SKM-1 (cell line): Measurements from ENCODE around the gene CD74.

Experiments used
- DNase-seq: peaks from one replicate; lab custom pipeline; 2025; ENCODE audit not compliant: unreplicated experiment; lab: John Stamatoyannopoulos, UW

CD74 gene

DNA sequence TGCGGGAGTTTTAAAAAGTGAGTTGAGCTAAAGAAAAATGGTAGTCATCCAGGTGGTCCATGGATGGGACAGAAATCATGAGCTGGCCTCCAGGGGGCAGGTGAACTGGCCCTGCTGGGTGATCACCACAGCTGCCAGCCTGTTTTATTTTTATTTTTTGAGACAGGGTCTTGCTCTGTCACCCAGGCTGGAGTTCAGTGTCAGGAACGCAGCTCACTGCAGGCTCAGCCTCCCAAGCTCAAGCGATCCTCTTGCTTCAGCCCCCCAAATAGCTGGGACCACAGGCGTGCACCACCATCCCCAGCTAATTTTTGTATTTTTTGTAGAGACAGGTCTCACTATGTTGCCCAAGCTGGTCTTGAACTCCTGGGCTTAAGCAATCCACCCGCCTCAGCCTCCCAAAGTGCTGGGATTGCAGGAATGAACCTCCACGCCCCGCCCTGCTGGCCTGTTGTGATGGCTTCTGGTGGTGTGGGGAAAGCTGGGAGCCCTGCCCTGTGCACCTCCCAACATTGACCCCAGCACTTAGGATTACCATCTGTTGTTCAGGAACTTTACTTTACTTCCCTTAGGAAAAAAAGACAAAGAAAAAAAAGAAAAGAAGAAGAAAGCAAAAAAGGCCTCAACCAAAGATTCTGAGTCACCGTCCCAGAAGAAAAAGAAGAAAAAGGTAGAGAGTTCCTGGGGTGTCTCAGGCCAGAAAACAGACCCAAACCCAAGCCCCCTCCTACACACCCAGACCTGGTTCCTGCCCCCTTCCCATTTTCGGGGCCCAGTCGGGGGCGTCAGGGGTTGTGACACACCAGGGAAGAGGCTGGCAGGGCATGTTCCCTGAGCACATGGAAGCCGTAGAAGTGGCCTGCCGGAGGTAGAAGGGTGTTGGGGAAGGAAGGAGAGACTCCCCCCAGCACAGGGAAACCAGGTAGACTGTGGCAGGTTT, 14.7 kb downstream of the CD74 start:
- no peak for DNase-seq

DNA sequence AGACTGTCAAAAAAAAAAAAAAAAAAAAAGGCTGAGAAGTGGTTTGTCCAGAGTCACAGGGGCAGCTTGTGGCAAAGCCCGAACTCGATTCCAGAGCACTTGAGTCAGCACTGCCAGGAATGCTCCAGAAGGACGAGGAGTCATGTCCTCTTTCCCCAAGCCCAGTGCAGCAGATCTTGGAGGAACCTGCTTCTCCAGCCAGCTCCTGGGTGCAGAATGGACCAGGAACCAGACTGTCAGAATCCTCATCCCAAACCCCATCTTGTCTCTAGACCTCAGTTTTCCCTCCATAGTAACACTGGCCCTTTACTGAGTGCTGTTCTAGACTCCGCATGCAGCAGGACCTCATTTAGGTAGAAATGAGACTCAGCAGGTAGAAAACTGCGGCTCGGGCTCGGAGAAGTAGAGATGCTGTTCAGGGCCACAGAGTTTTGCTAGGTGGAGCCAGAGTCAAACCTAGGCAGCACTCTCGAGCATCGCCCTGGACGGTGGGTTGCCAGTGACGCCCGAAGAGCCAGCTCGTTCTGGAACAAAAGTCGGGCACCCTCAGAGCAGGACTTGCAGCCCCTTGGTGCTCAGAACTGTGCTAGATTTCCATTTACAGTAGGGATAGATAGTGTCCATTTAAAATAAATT, 15.4 kb downstream of the CD74 start:
- no peak for DNase-seq

DNA sequence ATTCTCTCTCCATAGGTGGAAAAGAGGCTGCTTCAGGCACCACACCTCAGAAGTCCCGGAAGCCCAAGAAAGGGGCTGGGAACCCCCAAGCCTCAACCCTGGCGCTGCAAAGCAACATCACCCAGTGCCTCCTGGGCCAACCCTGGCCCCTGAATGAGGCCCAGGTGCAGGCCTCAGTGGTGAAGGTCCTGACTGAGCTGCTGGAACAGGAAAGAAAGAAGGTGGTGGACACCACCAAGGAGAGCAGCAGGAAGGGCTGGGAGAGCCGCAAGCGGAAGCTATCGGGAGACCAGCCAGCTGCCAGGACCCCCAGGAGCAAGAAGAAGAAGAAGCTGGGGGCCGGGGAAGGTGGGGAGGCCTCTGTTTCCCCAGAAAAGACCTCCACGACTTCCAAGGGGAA, 16.4 kb downstream of the CD74 start:
- no peak for DNase-seq

DNA sequence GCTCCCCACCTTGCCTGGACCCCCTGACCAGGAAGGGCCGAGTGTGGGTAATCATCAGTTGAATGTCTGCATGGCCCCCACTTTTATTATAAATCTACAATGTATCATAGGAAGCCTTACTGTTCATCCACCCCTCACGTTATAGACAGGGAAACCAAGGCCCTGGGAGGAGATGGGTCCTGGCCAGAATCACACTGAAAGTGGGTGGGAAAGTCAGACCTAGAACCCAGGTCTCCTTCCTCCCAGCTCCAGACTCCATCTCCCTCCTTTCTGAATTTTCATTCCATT, 17.1 kb downstream of the CD74 start:
- DNase-seq: no peak

DNA sequence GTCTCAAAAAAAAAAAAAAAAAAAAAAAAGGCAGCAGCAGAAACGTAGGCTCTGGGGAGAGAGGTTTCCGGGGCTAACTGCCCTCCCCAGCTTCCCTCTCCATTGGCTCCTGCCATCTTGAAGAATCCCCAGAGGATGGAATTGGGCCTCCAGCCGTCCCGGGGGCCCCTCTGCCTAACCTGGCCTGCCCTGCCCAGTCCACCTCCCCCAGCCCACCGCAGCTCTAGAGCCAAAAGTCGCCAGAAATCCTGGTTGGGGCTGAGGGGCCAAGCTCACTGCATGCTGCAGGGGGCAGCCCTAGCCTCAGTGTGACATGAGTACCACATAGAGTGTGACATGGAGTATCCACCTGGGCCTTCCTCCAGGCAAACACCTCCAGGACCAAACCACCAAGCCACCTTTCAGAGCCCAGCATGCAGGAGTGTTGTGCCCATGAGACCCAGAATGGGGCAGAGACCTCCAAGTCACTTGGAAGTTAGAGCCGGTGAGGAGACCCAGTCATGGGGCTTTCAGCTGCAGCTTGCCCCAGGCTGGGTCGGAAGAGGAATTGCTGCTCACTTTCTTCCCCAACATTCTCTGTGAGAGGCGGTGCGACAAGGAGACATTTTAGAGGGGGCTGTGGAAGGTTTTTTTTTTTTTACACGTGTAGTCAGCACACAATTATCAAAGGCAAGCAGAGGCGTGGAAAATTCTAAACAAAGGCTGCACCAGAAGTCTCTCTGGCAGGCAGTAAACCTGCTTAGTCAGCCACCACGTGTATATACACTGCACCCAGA, 17.6 kb downstream of the CD74 start:
- DNase-seq: no peak

DNA sequence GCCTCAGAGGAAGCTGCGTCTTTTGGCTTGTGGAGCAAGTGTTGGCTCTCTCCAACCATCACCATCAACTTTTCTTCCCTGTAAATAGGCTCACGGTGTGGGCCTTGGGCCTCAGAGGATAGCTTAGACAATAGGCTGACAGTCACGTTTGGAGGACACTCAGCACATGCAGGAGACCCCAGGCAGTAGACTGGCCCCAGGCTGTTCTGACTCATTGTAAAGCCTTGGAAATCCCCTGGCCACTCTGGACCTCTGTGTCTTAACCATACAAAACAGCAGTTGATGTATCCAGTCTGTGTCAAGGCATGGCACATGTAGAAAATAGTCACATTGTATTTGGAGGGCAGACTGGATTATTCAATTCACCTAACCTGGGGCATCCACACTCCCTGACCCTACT, 18.6 kb downstream of the CD74 start:
- DNase-seq: no peak

DNA sequence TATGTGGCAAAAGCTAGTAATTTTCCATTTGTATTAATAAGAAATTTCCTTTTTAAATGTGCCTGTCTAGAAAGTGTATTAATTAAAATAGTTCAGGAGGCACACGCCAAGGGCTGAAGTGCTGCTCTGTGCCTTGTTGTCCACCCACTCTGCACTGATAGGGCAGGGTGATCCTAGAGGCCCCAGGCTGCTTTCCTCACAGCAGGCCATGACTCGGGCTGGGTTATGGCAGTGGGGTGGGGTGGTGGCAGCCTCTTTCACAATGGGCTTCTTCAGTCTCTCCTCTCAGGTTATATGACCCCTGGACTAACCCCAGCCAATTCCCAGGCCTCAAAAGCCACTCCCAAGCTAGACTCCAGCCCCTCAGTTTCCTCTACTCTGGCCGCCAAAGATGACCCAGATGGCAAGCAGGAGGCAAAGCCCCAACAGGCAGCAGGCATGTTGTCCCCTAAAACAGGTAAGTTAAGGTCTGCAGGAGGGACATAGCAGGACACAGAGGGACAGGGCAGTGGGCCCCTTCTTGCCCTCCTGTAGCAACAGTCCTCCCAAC, 19.5 kb downstream of the CD74 start:
- DNase-seq: no peak

DNA sequence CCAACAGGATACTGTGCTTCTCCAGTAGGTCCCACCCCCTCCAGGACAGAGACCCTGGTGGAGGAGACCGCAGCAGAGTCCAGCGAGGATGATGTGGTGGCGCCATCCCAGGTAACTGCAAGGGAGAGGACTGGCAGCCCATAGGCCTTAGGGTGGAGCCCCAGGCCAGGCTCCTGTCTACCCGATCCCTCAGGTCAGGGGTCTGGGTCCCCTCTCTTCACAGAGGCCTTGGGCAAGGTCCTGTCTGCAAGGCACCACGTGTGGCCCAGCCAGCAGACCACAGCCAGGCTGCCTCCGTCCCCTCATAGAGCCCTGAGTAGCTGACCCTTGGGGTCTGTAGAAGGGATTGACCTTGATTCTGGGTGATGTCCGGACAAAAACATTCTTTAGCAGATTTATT, 20.0 kb downstream of the CD74 start:
- no peak for DNase-seq

DNA sequence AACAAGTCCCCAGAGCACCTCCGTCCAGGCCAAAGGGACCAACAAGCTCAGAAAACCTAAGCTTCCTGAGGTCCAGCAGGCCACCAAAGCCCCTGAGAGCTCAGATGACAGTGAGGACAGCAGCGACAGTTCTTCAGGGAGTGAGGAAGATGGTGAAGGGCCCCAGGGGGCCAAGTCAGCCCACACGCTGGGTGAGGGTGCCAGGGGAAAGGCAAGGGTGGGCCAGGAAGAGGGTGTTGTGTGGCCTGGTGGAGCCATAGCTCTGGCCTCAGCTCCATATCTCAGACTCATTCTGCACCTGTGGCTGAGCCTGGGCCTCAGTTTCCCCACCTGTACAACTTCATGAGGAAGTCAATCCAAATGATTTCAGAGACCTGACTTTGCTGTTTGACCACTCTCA, 20.7 kb downstream of the CD74 start:
- DNase-seq: no peak

DNA sequence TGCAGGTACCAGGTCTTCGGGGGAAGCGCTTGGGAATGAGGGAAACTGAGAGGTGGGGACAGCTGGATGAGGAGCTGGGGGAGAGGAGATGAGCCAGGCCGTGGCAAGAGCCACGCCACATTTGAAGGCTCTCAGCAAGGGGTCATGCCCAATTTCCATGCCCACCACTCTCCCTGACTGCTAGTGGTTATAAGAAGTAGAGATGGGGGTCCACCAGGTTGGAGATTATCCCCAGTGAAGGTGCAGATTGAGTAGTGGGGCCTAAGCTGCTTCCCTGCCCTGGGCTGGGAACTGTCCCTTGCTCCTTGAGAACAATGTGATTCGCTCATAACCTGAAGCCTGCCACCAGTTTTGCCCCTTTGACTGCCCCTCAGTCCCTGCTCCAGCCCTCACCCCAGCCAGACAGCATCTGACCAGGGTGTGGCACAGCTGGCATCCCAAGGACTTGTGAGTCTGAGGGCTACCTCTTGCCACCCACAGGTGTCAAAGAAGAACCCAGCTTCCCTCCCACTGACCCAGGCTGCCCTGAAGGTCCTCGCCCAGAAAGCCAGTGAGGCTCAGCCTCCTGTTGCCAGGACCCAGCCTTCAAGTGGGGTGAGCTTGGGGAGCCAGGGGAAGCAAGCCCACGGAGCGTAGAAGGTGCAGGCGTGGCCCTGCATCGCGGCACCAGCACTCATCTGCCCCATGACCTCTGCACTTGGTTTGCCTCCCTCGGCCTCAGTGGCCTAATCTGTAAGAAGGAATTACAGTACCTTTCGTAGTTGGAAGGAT, 21.5 kb downstream of the CD74 start:
- no peak for DNase-seq

DNA sequence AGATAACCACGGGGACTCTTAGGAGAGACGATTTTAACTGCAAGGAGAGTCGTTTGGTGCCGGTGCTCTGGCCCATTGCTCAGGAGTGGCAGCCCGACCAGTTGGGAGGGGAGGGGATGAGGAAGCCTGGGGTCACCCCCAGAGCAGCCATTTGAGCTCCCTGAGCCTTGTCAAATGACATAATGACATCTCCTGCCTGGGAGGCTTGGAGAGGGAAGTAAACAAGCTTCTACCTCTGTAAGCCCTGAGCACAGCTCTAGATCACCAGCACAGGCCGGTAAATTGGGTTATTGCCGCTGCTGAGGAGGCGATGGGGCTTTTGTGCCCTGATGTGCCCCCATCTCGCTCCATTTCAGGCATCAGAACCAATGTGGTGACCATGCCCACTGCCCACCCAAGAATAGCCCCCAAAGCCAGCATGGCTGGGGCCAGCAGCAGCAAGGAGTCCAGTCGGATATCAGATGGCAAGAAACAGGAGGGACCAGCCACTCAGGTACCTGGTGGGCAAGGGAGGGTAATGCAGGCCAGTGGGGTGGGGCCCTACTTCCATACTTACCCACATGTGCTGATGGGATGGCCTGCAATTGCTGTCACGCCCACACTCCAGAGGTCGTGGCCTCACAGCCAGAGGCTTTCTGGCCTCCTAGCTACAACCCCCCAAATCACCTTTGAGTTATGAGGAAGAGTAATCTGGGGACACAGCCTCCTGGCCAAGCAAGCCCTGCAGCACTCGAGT, 23.0 kb downstream of the CD74 start:
- no peak for DNase-seq

DNA sequence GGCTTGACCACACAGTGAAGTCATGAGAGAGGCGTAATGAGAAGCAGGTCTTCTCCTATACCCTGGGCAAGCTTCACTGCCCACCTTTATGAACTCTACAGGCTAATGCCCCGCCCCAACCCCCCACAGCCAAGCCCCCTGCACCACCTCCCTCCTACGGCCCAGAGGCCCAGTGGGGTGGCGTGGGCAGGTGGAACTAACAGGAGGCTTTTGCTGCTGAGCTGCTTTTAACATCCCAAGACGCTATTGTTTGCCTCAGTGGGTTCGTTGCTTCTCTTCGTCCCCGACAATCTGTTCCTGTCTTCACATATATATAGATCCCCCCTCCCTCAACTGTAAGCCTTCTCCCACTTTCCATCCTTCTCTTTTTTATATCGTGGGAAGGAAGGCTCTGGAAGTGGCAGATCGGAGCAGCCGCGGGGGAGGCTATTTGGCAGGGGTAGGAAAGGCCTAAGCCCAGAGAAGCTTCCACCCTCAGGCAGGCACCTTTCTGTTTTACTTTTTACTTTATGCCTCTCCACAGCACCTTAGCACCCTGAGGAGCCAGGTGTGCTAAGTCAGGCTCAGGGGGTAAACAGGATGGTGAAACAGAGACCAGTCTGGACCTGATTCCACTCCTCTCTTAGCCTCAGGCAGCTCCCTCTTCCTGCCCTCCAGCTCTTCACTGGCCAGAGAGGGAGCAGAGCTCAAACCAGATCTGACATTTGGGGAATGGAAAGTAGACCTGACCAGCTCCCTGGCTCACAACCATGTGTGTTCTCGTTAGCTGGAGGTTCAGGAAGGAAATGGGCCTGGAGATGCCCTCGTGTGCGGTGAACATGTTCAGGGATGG, 26.5 kb downstream of the CD74 start:
- no peak for DNase-seq

DNA sequence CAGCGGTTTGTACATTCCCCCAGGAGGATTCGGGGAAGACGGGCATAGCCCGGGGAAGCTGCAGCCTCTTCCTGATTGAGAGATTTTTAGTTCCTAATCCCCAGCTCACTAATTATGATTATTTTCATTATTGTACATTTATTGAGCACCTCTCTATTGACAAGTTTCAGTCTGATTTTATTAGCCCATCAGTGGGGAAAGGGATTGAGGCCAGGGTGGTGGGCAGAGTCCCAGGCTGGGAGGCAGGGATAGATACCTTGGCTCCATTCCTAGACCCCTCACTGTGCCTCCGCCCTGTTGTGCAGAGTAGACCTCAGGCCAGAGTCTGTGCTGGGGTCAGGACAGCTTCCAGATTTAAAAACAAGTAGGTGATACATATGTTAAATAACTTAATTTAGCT, 28.0 kb downstream of the CD74 start:
- DNase-seq: no peak

DNA sequence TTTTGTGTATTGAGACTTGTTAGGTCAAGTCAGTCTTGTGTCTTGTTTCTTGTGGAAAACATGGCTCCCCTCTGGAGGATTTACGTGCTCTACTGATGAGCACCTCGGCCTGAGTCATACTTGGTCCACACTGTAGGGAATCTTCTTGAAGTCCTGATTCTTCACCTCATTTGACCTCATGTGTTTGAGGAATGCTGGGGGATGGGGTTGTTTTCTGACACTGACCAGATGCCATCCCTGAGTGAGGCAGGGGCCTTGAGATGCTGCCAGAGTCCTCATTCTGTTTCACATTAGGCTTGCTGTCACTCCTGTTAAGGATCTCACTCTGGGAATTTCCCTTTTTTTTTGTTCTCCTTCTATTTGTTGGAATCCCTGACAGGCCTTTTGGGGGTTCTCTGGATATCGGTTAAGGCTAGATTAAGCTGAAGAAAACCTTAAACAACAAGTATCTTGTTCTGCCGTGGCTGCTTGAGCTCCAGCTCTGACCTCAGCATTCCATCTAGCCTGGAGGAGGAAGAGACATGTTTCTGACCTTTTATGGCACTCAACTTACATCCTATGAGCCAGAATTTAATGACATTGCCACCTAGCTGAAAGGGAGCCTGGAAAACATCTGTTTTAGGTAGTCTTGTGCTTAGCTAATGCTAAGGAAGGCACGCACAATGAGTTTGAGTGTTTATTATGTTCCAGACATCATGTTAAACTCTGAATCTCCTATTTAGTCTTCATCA, 34.6 kb downstream of the CD74 start:
- DNase-seq: no peak

DNA sequence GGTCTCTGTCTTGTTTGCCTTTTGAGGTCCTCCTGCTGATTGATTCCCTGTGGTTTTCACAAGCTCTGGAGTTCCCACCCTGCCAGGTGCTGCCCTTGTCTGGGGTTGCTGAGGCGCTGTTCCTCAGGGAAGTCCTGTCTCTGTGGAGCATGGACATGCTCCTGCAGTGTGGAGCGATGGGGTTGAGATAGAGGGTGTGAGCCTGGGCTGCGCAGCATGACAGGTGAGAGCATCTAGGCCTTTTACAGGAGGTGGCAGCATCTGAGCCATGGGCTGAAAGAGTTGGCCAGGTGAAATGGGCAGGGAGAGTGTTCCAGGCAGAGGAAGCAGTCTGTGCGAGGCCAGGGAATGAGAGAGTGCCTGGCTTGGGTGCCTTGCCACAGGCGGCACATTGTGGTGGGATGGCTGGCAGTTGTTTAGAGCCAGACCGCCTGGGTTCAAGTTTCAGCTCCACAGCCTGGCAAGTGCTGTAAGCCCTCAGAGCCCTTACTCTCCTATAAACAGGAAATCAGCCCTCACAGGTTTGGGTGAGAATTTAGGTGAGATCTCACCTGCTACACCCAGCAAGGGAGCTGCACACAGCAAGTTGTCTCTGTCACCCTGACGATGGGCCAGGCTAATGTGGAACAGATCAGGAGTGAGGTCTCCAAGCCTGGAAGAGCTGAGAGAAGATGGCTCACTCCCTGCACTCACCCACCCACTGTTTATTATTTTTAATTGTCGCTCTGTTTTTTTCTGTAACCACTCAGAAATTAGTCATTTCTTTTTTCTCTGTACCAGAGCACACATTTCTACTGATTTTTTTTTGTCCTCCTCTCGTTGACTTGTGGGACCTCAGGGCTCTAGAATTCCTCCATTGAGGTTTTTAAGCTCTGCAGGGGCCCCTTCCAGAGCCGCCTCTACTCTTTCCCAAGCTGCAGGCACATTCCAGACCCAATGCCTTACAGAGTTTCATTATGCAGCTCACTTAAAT, 35.6 kb downstream of the CD74 start:
- no peak for DNase-seq

DNA sequence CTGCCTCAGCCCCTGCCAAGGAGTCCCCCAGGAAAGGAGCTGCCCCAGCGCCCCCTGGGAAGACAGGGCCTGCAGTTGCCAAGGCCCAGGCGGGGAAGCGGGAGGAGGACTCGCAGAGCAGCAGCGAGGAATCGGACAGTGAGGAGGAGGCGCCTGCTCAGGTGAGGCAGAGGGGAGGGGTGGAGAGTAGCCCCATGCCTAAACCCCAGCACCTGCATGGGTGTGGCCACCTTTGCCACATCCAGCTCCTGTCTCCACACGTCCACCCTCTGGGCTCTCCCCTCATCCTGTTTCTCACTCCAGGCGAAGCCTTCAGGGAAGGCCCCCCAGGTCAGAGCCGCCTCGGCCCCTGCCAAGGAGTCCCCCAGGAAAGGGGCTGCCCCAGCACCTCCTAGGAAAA, 38.1 kb downstream of the CD74 start:
- no peak for DNase-seq

DNA sequence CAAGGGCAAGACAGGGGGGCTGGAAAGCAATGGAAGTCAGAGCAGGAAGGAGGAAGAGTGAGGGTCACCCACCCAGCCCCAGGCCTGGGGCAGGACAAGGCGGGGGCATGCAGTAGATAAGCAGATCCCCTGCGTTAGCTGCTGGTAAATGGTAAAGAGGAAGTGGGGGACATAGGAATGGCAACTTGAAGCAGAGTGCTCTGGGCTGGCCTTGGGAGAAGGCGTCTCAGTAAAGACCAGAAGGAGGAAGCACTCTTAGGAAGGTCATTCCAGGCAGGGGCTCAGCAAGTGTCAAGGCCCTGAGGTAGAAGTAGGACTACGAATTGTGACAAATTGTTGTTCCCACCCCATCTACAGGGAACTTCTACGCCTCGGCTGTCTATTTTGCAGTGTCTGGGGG, 40.1 kb downstream of the CD74 start:
- DNase-seq: no peak

DNA sequence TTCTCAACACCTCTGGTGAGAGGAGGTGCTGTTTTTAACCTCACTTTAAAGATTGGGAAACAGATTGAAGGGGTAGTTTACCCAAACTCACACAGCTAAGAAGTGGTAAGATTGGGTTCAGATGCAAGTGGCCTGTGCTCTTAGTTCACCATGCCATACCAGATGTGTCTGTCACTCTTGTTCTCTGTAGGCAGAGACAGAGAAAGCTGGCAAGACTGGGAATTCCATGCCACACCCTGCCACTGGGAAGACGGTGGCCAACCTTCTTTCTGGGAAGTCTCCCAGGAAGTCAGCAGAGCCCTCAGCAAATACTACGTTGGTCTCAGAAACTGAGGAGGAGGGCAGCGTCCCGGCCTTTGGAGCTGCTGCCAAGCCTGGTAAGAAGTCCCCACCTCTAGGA, 44.2 kb downstream of the CD74 start:
- DNase-seq: no peak
